HTERT RPE-1 (cell line): Measurements from ENCODE around the gene AGGF1.
"Not testable (repeated sequence)": the region's sequence is repeated elsewhere in the genome, so short reads cannot be mapped to it uniquely, and the experiment has no call there.

Source experiments
- in situ Hi-C: fragments of 300-500 bp; cut with MboI; formaldehyde crosslinking; loops from 4 replicates; pipeline ENCODE4 v1.14.3; 2020; ENCODE audit warnings: low sequenced_read_pairs

Gene AGGF1

GRCh38 chr5:77024490-77024889, 5.7 kb upstream of the AGGF1 start:
- in situ Hi-C loops = no loop called here

- in situ Hi-C loops = no loop called here
Observed at GRCh38 chr5:77028631-77029375, 1.4 kb upstream of the AGGF1 start.

- in situ Hi-C loops = no loop called here
Observed at GRCh38 chr5:77029376-77029885, 773 bp upstream of the AGGF1 start.

- in situ Hi-C loops = no loop called here
Observed at GRCh38 chr5:77031891-77032290, 1.7 kb downstream of the AGGF1 start.

GRCh38 chr5:77032635-77033034, 2.4 kb downstream of the AGGF1 start:
- in situ Hi-C loops = no loop called here

GRCh38 chr5:77033338-77033737, 3.1 kb downstream of the AGGF1 start:
- in situ Hi-C loops = no loop called here

GRCh38 chr5:77035950-77036349, 5.7 kb downstream of the AGGF1 start:
- in situ Hi-C loops = no loop called here

GRCh38 chr5:77046416-77047073, 16.3 kb downstream of the AGGF1 start:
- in situ Hi-C loops = no loop called here

GRCh38 chr5:77064040-77064439, 33.8 kb downstream of the AGGF1 start:
- in situ Hi-C loops = no loop called here

GRCh38 chr5:77065256-77065655, 35.1 kb downstream of the AGGF1 start:
- in situ Hi-C loops = no loop called here

- in situ Hi-C loops = no loop called here
Observed at GRCh38 chr5:77066184-77066583, 36.0 kb downstream of the AGGF1 start.

- in situ Hi-C loops = no loop called here
Observed at GRCh38 chr5:77066823-77067442, 36.7 kb downstream of the AGGF1 start.

GRCh38 chr5:77073667-77074066, 43.5 kb downstream of the AGGF1 start:
- in situ Hi-C loops = no loop called here

GRCh38 chr5:77074745-77075144, 44.5 kb downstream of the AGGF1 start:
- in situ Hi-C loops = no loop called here

GRCh38 chr5:77076961-77077828, 47.0 kb downstream of the AGGF1 start:
- in situ Hi-C loops = no loop called here

- in situ Hi-C loops = no loop called here
Observed at GRCh38 chr5:77077829-77078176, 47.6 kb downstream of the AGGF1 start.

GRCh38 chr5:77080479-77080878, 50.3 kb downstream of the AGGF1 start:
- in situ Hi-C loops = not testable (repeated sequence)

- in situ Hi-C loops = no loop called here
Observed at GRCh38 chr5:77080905-77081304, 50.7 kb downstream of the AGGF1 start.

GRCh38 chr5:77082280-77082679, 52.1 kb downstream of the AGGF1 start:
- in situ Hi-C loops = no loop called here

GRCh38 chr5:77083088-77083487, 52.9 kb downstream of the AGGF1 start:
- in situ Hi-C loops = no loop called here

- in situ Hi-C loops = no loop called here
Observed at GRCh38 chr5:77086368-77086688, 56.1 kb downstream of the AGGF1 start.
